CMK (cell line): ENCODE measurements around the gene ONECUT3.

Experiments
- DNase-seq: peaks from one replicate; pipeline ENCODE4 v3.0.0-alpha.2; 2010; ENCODE audit warnings: low read depth

The ONECUT3 gene

GRCh38 chr19:1814833-1815604, 61.7 kb downstream of the ONECUT3 start:
- DNase-seq, result no peak

GRCh38 chr19:1815605-1816529, 62.6 kb downstream of the ONECUT3 start:
- DNase-seq, result no peak

- DNase-seq, result no peak
These were observed 63.4 kb downstream of the ONECUT3 start for GRCh38 chr19:1816530-1817298.

GRCh38 chr19:1817553-1818179, 64.4 kb downstream of the ONECUT3 start:
- DNase-seq, result no peak

- no peak for DNase-seq
These were observed 65.4 kb downstream of the ONECUT3 start for GRCh38 chr19:1818549-1819195.

- DNase-seq, result no peak
These were observed 66.3 kb downstream of the ONECUT3 start for GRCh38 chr19:1819341-1820255.

- no peak for DNase-seq
These were observed 68.9 kb downstream of the ONECUT3 start for GRCh38 chr19:1822210-1822609.

GRCh38 chr19:1823020-1823419, 69.7 kb downstream of the ONECUT3 start:
- no peak for DNase-seq

GRCh38 chr19:1823539-1824251, 70.4 kb downstream of the ONECUT3 start:
- DNase-seq, result no peak

- no peak for DNase-seq
These were observed 70.9 kb downstream of the ONECUT3 start for GRCh38 chr19:1824252-1824622.

GRCh38 chr19:1825909-1826556, 72.7 kb downstream of the ONECUT3 start:
- DNase-seq, result no peak

- no peak for DNase-seq
These were observed 73.5 kb downstream of the ONECUT3 start for GRCh38 chr19:1826557-1827521.

GRCh38 chr19:1827566-1828278, 74.4 kb downstream of the ONECUT3 start:
- DNase-seq, result no peak

GRCh38 chr19:1828279-1829238, 75.3 kb downstream of the ONECUT3 start:
- no peak for DNase-seq

- DNase-seq, result no peak
These were observed 76.7 kb downstream of the ONECUT3 start for GRCh38 chr19:1829958-1830357.

- no peak for DNase-seq
These were observed 77.3 kb downstream of the ONECUT3 start for GRCh38 chr19:1830568-1830967.
